Astrocyte (in vitro differentiated cells and primary cell): ENCODE results near the gene ARHGEF40.

ENCODE experiments used
- EZH2 ChIP-seq: IDR thresholded peaks from 2 replicates; pipeline ENCODE4 v1.6.1; 2012; ENCODE audit warnings: mild to moderate bottlenecking, low read length, inconsistent platforms; ENCODE audit not compliant: insufficient read depth
- TF ChIP-seq, protein P1 (sequence below): IDR thresholded peaks from 2 replicates; pipeline ENCODE4 v1.5.1; 2011; ENCODE audit warnings: low read depth, mild to moderate bottlenecking, inconsistent platforms, low read length, moderate library complexity; ENCODE audit not compliant: insufficient read depth

DNA sequence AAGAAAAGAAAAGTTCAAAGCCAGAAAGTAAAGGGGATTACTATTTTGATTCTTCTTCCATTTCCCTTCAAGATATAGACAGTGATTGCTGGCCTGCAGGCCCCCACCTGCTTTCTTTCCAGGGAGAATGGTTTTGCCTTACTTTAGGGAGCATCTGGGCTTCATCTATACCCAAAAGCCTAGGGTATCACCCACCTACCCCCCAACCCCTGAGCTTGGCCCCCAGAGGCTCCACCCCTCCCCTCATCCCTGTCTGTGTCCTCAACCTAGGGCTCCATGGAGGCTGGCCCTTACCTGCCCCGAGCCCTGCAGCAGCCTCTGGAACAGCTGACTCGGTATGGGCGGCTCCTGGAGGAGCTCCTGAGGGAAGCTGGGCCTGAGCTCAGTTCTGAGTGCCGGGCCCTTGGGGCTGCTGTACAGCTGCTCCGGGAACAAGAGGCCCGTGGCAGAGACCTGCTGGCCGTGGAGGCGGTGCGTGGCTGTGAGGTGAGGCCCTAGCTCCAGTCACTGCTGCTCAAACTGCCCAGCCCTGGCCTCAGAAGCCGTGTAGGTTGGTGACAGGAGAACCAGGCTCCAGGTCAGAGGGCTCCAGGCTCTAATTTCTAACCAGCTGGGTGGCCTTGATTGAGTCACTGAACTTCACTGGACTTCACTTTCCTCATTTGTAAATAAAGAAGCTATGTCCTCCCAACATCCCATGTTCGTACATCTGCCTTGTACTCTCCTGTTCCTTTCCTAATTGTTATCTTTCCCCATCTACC lies 13.6 kb downstream of the ARHGEF40 start:
- TF ChIP-seq, protein P1, sequence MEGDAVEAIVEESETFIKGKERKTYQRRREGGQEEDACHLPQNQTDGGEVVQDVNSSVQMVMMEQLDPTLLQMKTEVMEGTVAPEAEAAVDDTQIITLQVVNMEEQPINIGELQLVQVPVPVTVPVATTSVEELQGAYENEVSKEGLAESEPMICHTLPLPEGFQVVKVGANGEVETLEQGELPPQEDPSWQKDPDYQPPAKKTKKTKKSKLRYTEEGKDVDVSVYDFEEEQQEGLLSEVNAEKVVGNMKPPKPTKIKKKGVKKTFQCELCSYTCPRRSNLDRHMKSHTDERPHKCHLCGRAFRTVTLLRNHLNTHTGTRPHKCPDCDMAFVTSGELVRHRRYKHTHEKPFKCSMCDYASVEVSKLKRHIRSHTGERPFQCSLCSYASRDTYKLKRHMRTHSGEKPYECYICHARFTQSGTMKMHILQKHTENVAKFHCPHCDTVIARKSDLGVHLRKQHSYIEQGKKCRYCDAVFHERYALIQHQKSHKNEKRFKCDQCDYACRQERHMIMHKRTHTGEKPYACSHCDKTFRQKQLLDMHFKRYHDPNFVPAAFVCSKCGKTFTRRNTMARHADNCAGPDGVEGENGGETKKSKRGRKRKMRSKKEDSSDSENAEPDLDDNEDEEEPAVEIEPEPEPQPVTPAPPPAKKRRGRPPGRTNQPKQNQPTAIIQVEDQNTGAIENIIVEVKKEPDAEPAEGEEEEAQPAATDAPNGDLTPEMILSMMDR: no peak
- TF ChIP-seq EZH2: no peak
